Natural killer cell treated with Interleukin-12 subunit alpha and Interleukin-12 subunit beta and Interleukin-15 and Interleukin-18, amount 100 ng/mL, for 72 hours (primary cell): ENCODE measurements around the gene RFK. TPM values are rescaled to one million over a fixed set of nuclear protein-coding genes. Genes with fewer than 3 reads are reported as not detected.

Experiments
- ATAC-seq, 2 donors: fragments of 150-1000 bp; cut with Tn5 transposase in 1 of 2; sonication (Bioruptor Pico), chemical (Tn5 transposase) in 1 of 2; 2 replicates each; pipeline ENCODE4 v1.10.0; 2021
- DNase-seq: peaks from one replicate; pipeline ENCODE4 v3.0.0; 2022; ENCODE audit warnings: low spot score
- H3K27ac Mint-ChIP-seq, 2 donors: 1 replicate in 1 of 2; 2 replicates in 1 of 2; pipeline ENCODE4 v1.8.0; 2022; ENCODE audit warnings: mixed read lengths in 2 of 2, mild to moderate bottlenecking in 1 of 2, moderate library complexity in 1 of 2
- H3K27me3 Mint-ChIP-seq, 2 donors: 1 replicate in 1 of 2; 2 replicates in 1 of 2; pipeline ENCODE4 v1.8.0; 2022; ENCODE audit warnings: mixed read lengths in 2 of 2
- H3K36me3 Mint-ChIP-seq: one replicate; pipeline ENCODE4 v1.8.0; 2022; ENCODE audit warnings: mixed read lengths
- H3K4me1 Mint-ChIP-seq, 2 donors: 1 replicate in 1 of 2; 2 replicates in 1 of 2; pipeline ENCODE4 v1.8.0; 2022; ENCODE audit warnings: low read depth in 2 of 2, mixed read lengths in 2 of 2, mild to moderate bottlenecking in 1 of 2
- H3K4me3 Mint-ChIP-seq: one replicate; pipeline ENCODE4 v1.8.0; 2022; ENCODE audit warnings: mixed read lengths
- H3K9me3 Mint-ChIP-seq: 2 replicates; pipeline ENCODE4 v1.8.0; 2022; ENCODE audit warnings: mixed read lengths
- total RNA-seq, 2 donors: library from RNA; stranded (reverse); gene quantifications; one replicate each; pipeline ENCODE4 v1.2.3, GENCODE V29; 2022

The RFK gene
- total RNA-seq, 2 donors from 2014 or later, result 9.2 to 11.9 TPM

DNA sequence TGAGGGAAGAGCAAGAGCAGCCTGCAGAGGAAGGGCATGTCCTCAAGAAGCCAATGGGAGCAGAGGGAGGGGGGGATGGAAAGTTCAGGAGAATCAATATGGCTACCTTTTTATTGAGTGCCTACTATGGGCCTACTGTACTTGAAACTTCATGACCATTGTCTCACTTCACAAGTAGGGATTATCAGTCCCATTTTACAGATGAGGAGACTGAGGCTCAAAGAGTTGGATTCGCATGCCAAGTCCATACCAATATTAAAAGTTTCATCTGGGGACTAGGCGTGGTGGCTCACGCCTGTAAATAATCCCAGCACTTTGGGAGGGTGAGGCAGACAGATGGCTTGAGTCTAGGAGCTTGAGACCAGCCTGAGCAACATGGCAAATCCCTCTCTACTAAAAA, 40.0 kb downstream of the RFK start:
- peaks cover 9 to 15% of the 10 kb centered on the region in 2 donors for H3K27me3 Mint-ChIP-seq
- DNase-seq (no peak), ATAC-seq (no peak)
- no peaks in the 10 kb centered on the region for H3K36me3 Mint-ChIP-seq
- H3K4me3 Mint-ChIP-seq, result no peak overlapping the region
- H3K9me3 Mint-ChIP-seq, result no peaks in the 10 kb centered on the region
- H3K27ac Mint-ChIP-seq, result no peak overlapping the region
- no peaks in the 10 kb centered on the region for H3K4me1 Mint-ChIP-seq

GRCh38 chr9:76353280-76353679, 40.9 kb downstream of the RFK start:
- ATAC-seq (no peak), DNase-seq (no peak)
- no peaks in the 10 kb centered on the region for H3K4me1 Mint-ChIP-seq
- H3K9me3 Mint-ChIP-seq, result no peaks in the 10 kb centered on the region
- H3K4me3 Mint-ChIP-seq, result no peak overlapping the region
- H3K36me3 Mint-ChIP-seq, result no peaks in the 10 kb centered on the region
- H3K27ac Mint-ChIP-seq, result no peak overlapping the region
- peaks cover 9 to 15% of the 10 kb centered on the region in 2 donors for H3K27me3 Mint-ChIP-seq

GRCh38 chr9:76352026-76352620, 42.1 kb downstream of the RFK start:
- H3K36me3 Mint-ChIP-seq, result no peaks in the 10 kb centered on the region
- H3K27me3 Mint-ChIP-seq, result peaks cover 9 to 12% of the 10 kb centered on the region in 2 donors
- no peaks in the 10 kb centered on the region for H3K9me3 Mint-ChIP-seq
- H3K4me1 Mint-ChIP-seq, result no peaks in the 10 kb centered on the region
- no peak overlapping the region for H3K27ac Mint-ChIP-seq
- no peak overlapping the region for H3K4me3 Mint-ChIP-seq
- DNase-seq (no peak), ATAC-seq (no peak)

GRCh38 chr9:76351006-76351405, 43.2 kb downstream of the RFK start:
- H3K4me1 Mint-ChIP-seq, result no peaks in the 10 kb centered on the region
- H3K4me3 Mint-ChIP-seq, result no peak overlapping the region
- peaks cover 9 to 10% of the 10 kb centered on the region in 2 donors for H3K27me3 Mint-ChIP-seq
- no peaks in the 10 kb centered on the region for H3K36me3 Mint-ChIP-seq
- H3K9me3 Mint-ChIP-seq, result no peaks in the 10 kb centered on the region
- ATAC-seq, result no peak
- DNase-seq, result no peak
- H3K27ac Mint-ChIP-seq, result no peak overlapping the region

DNA sequence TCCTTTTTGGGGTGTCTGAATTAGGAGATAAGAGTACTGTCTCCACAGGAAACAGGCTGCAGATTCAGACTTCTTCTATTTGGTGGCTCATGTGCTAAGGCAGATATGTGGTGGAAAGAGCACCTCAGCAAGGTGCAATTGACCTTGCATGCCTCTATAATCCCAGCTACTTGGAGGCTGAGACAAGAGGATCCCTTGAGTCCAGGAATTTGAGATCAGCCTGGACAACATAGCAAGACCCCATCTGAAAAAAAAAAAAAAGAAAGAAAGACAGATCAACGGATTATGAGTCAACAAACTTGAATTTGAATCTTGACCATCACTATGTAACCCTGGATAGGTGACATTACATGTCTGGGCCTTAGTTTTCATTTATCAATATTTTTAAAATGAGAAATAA, 44.4 kb downstream of the RFK start:
- Mint-ChIP-seq H3K27me3 (peaks cover 9% of the 10 kb centered on the region in 2 donors), H3K4me1 (no peaks in the 10 kb centered on the region), H3K4me3 (no peak overlapping the region), H3K36me3 (no peaks in the 10 kb centered on the region), H3K27ac (no peak overlapping the region), H3K9me3 (no peaks in the 10 kb centered on the region)
- DNase-seq, result no peak
- ATAC-seq, result no peak

DNA sequence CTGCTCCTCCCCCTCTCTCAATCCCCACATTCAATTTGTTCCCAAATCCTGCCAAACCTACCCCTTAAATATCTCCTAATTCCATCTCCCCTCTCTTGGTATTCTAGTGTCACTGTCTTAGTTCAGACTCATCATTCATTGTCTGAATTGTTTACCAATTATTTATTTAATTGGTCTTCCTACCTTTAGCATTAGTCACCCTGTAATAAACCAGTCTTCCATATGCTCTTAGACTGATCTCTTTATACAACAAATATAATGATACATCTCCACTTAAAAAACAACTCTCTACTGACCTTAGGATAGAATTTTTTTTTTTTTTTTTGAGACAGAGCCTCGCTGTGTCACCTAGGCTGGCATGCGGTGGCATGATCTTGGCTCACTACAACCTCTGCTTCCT, 51.4 kb downstream of the RFK start:
- Mint-ChIP-seq H3K27ac (no peak overlapping the region), H3K36me3 (no peaks in the 10 kb centered on the region), H3K27me3 (peaks cover 13 to 30% of the 10 kb centered on the region in 2 donors), H3K4me1 (no peaks in the 10 kb centered on the region), H3K4me3 (no peak overlapping the region), H3K9me3 (no peaks in the 10 kb centered on the region)
- DNase-seq (no peak), ATAC-seq (no peak)

DNA sequence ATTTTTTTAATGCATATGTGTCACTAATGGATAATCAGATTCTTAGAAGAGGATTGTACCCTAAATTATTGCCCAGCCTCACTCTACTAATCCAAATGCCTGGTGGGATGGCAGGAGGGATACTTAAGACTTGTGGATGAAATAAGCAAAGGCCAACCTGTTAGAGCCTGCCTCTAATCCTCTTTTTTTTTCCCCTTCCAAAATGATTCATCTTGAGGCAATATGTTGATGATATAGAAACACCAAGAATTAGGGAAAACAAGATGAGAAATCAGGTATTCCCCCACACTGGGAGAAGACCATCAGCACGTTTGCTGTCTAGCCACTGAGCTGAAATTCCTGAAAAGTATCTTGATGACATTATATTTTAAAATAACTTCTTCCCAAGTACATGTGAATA, 52.0 kb downstream of the RFK start:
- no peaks in the 10 kb centered on the region for H3K9me3 Mint-ChIP-seq
- H3K4me3 Mint-ChIP-seq, result no peak overlapping the region
- DNase-seq (no peak), ATAC-seq (no peak)
- H3K4me1 Mint-ChIP-seq, result no peaks in the 10 kb centered on the region
- no peak overlapping the region for H3K27ac Mint-ChIP-seq
- no peaks in the 10 kb centered on the region for H3K36me3 Mint-ChIP-seq
- peaks cover 13 to 30% of the 10 kb centered on the region in 2 donors for H3K27me3 Mint-ChIP-seq

GRCh38 chr9:76341616-76342015, 52.6 kb downstream of the RFK start:
- H3K27ac Mint-ChIP-seq, result no peak overlapping the region
- no peak overlapping the region for H3K4me3 Mint-ChIP-seq
- DNase-seq (no peak), ATAC-seq (no peak)
- H3K36me3 Mint-ChIP-seq, result no peaks in the 10 kb centered on the region
- H3K4me1 Mint-ChIP-seq, result no peaks in the 10 kb centered on the region
- no peaks in the 10 kb centered on the region for H3K9me3 Mint-ChIP-seq
- H3K27me3 Mint-ChIP-seq, result peaks cover 13 to 30% of the 10 kb centered on the region in 2 donors

- H3K27ac Mint-ChIP-seq, result no peak overlapping the region
- no peak overlapping the region for H3K4me3 Mint-ChIP-seq
- peaks cover 14 to 26% of the 10 kb centered on the region in 2 donors for H3K27me3 Mint-ChIP-seq
- H3K36me3 Mint-ChIP-seq, result no peaks in the 10 kb centered on the region
- ATAC-seq (no peak), DNase-seq (no peak)
- no peaks in the 10 kb centered on the region for H3K9me3 Mint-ChIP-seq
- H3K4me1 Mint-ChIP-seq, result peaks cover 0 to 3% of the 10 kb centered on the region in 2 donors
Observed at GRCh38 chr9:76338418-76338817, 55.8 kb downstream of the RFK start.

DNA sequence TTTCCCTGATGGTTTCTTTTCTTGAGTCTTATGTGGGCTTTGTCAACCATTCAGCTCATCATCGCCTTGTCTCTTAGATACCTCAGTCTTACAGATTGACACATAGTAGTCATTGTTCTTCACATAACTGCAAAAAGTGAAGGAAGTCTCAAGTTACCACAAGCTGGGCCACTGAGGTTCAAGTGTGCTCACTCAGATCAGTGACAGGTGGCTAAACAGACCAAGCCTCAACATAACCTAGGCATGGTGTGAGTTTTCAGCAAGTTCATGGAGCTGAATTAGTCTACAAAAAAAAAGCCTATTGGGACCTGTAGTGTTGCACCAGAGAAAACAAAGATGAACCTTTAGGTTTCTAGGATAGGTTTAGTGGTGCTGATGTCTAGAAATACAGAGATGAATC, 58.2 kb downstream of the RFK start:
- peaks cover 7 to 8% of the 10 kb centered on the region in 2 donors for H3K27me3 Mint-ChIP-seq
- peaks cover 0 to 3% of the 10 kb centered on the region in 2 donors for H3K4me1 Mint-ChIP-seq
- no peak overlapping the region for H3K4me3 Mint-ChIP-seq
- H3K9me3 Mint-ChIP-seq, result no peaks in the 10 kb centered on the region
- no peak overlapping the region for H3K27ac Mint-ChIP-seq
- DNase-seq (no peak), ATAC-seq (no peak)
- H3K36me3 Mint-ChIP-seq, result no peaks in the 10 kb centered on the region

Other genes starting within 250 kb of the RFK start
- gene GCNT1, start 64.8 kb upstream of the RFK start, total RNA-seq, result 1 to 10 TPM; 8.1 to 8.4 TPM